Activated T-cell treated with anti-CD3 and anti-CD28 coated beads for 1 hour (primary cell): ENCODE data around the gene IPO11.
"Not testable (repeated sequence)": the region's sequence is repeated elsewhere in the genome, so short reads cannot be mapped to it uniquely, and the experiment has no call there.

Experiments used
- DNase-seq: peaks from one replicate; pipeline ENCODE4 v3.0.0-alpha.2; 2020; ENCODE audit warnings: low read depth

IPO11 gene

DNA sequence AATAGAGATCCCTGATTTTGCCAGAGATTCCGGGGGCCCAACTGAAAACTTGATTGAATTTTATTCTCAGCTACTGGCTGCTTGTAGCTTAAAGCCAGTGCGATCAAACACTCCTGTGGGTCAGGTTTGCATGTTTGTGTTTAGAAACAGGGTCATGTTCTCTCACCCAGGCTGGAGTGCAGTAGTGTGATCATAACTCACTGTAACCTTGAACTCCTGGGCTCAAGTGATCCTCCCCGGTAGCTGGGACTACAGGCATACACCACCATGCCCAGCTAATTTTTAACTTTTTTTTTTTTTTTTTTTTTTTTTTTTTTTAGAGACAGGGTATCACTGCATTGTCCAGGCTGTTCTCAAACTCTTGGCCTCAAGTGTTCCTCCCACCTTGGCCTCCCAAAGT, 232.7 kb downstream of the IPO11 start:
- no peak for DNase-seq

- DNase-seq, result no peak
Measured at GRCh38 chr5:62647241-62647640, 234.7 kb downstream of the IPO11 start.

GRCh38 chr5:62649025-62649424, 236.5 kb downstream of the IPO11 start:
- no peak for DNase-seq

DNA sequence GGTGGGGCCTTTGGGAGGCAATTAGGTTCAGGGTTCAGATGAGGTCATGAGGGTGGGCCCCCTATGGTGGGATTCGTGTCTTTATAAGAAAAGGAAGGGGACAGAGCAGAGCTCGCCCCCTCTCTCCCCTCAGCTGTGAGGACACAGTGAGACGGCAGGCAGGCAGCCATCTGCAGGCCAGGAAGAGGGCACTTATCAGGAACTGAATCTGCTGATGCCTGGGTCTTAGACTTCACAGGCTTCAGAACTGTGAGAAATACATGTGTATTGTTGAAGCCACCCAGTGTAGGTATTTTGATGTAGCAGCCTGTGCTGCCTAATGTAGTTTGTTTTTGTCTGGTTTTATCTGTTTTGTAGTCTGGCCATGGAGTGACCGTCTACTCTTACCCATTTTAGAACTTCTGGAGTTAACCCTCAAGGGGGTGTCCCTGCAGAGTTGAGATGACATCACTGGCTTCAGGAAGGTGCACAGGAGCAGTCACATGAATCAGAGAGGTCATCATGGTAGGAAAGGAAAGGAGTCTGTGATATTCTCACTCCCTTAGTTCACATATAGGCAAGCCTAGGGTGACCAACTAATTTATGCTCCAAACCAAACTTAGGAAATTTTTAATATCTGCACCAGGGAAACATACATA, 237.0 kb downstream of the IPO11 start:
- no peak for DNase-seq

GRCh38 chr5:62650197-62650596, 237.6 kb downstream of the IPO11 start:
- DNase-seq, result no peak

GRCh38 chr5:62652225-62652624, 239.7 kb downstream of the IPO11 start:
- no peak for DNase-seq

GRCh38 chr5:62653001-62653863, 240.7 kb downstream of the IPO11 start:
- DNase-seq, result no peak

GRCh38 chr5:62653864-62654575, 241.5 kb downstream of the IPO11 start:
- DNase-seq, result no peak

DNA sequence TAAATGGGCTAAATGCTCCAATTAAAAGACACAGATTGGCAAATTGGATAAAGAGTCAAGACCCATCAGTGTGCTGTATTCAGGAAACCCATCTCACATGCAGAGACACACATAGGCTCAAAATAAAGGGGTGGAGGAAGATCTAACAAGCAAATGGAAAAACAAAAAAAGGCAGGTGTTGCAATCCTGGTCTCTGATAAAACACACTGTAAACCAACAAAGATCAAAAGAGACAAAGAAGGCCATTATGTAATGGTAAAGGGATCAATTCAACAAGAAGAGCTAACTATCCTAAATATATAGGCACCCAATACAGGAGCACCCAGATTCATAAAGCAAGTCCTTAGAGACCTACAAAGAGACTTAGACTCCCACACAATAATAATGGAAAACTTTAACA, 245.2 kb downstream of the IPO11 start:
- DNase-seq, result not testable (repeated sequence)

DNA sequence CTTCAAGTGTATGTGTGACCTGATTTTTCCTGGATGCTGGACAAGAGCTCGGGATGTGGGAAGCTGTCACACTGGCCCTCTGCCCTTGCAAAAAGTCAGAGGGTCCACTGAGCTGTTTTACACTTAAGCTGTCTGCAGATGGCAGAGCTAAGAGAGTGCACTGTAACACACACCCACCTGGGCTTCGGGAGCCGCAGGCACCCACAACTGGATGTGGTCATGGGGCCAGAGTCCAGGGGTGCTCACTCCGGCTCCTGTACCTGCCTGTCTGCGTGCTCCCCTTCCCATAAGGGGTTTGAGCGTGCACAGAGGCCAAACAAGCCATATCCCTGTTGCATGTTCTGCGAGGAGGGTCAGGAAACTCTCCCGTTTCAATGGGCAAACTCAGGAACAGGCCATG, 248.6 kb downstream of the IPO11 start:
- no peak for DNase-seq

DNA sequence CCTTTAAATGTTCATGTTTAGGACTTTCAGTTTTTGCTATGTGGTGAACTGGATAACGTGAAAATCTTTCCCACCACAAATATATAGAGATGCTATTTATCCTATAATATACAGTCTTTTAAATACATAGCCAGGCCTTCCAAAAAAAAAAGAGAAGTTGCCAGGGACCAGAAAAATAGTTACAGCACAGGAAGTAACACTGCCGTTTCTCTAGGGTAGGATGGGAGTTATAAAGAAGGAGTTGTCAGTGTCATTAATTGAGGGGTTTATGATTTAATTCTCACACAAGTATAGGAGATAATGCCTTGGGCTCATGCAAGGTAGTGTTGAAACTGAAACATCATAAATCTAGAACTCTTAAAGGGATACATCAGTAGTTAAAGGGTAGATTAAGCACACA, 250.0 kb downstream of the IPO11 start:
- no peak for DNase-seq

GRCh38 chr5:62671479-62671878, 258.9 kb downstream of the IPO11 start:
- no peak for DNase-seq

DNA sequence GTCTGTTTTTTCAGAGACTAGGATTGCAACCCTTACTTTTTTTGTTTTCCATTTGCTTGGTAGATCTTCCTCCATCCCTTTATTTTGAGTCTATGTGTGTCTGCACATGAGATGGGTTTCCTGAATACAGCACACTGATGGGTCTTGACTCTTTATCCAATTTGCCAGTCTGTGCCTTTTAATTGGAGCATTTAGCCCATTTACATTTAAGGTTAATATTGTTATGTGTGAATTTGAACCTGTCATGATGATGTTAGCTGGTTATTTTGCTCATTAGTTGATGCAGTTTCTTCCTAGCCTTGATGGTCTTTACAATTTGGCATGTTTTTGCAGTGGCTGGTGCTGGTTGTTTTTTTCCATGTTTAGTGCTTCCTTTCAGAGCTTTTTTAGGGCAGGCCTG, 264.0 kb downstream of the IPO11 start:
- not testable (repeated sequence) for DNase-seq
